OCI-LY3 (cell line): ENCODE measurements around the gene CALCR.

Experiments
- H2AFZ ChIP-seq: fragments of 200-600, 300-600 bp; shearing (Covaris generic); 2 replicates; pipeline ENCODE4 v1.6.0; 2014; ENCODE audit warnings: antibody characterized with exemption, low read depth, low read length
- H3K27ac ChIP-seq: fragments of 200-600, 300-600 bp; sonication (generic); 2 replicates; pipeline ENCODE4 v1.5.1; 2014; ENCODE audit warnings: mild to moderate bottlenecking, low read length, moderate library complexity, mixed read lengths
- H3K27me3 ChIP-seq: fragments of 200-600, 300-600 bp; sonication (generic); 2 replicates; pipeline ENCODE4 v1.6.1; 2014; ENCODE audit warnings: low read depth, low read length, mixed read lengths
- H3K36me3 ChIP-seq: fragments of 200-600, 300-600 bp; sonication (generic); replicated peaks from 2 replicates; pipeline ENCODE3; 2014; ENCODE audit warnings: low read depth, low read length, mixed read lengths
- H3K4me1 ChIP-seq: fragments of 300-600, 200-600 bp; sonication (generic); 2 replicates; pipeline ENCODE4 v1.6.1; 2014; ENCODE audit warnings: low read length, mixed read lengths
- H3K4me2 ChIP-seq: fragments of 200-600, 300-600 bp; sonication (generic); 2 replicates; pipeline ENCODE4 v1.6.1; 2014; ENCODE audit warnings: low read length, mixed read lengths
- H3K4me3 ChIP-seq: fragments of 300-600, 200-600 bp; sonication (generic); 2 replicates; pipeline ENCODE4 v1.5.1; 2014; ENCODE audit warnings: antibody characterized with exemption, mild to moderate bottlenecking, low read length, moderate library complexity
- H3K79me2 ChIP-seq: fragments of 300-600, 200-600 bp; shearing (Covaris generic); 2 replicates; pipeline ENCODE4 v1.6.1; 2014; ENCODE audit warnings: mild to moderate bottlenecking, low read length, mixed read lengths
- H3K9ac ChIP-seq: fragments of 300-600, 200-600 bp; shearing (Covaris generic); 2 replicates; pipeline ENCODE4 v1.6.0; 2014; ENCODE audit warnings: mild to moderate bottlenecking, low read length, moderate library complexity
- H3K9me3 ChIP-seq: fragments of 200-600, 300-600 bp; shearing (Covaris generic); 2 replicates; pipeline ENCODE4 v1.6.1; 2014; ENCODE audit warnings: low read length, mixed read lengths; ENCODE audit not compliant: insufficient read depth
- H4K20me1 ChIP-seq: fragments of 200-600, 300-600 bp; sonication (generic); 2 replicates; pipeline ENCODE4 v1.6.1; 2016; ENCODE audit warnings: low read length, mixed read lengths; ENCODE audit not compliant: insufficient read depth
- EZH2phosphoT487 ChIP-seq: fragments of 200-600 bp; shearing (Covaris generic); IDR thresholded peaks from 2 replicates; pipeline ENCODE4 v1.6.1; 2018; ENCODE audit warnings: antibody characterized with exemption, mixed run types, low read depth
- TF ChIP-seq, protein P1 (sequence below): fragments of 200-600, 300-600 bp; sonication (generic); IDR thresholded peaks from 2 replicates; pipeline ENCODE4 v1.5.1; 2014; ENCODE audit warnings: antibody characterized with exemption, low read length, low read depth

The CALCR gene

DNA sequence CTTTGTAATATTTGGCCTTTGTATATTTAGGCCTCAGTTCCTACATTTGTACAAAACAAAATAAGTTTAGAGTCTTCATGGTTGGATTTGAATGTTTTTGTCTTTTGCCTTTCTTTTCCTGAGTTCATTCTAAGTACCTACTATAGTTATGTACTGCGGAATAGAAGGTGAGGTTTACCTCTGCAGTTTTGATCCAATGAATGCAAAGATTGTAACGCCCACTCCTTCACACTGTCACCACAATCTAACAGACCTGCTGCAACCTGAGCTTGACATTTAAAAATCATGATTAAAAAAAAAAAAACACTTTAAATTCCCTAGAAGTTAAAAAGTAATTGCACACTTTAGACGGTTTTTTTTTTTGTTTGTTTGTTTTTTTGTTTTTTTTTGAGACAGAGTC lies 145.0 kb downstream of the CALCR start:
- Histone ChIP-seq H3K9ac (no peak overlapping the region), H3K27ac (no peak overlapping the region), H3K36me3 (no peaks in the 10 kb centered on the region), H3K4me2 (no peak overlapping the region), H2AFZ (no peak overlapping the region), H3K79me2 (no peaks in the 10 kb centered on the region), H3K9me3 (no peaks in the 10 kb centered on the region), H3K4me1 (0 out of 2 replicates have a peak, but pooled peaks cover 3% of the 10 kb centered on the region), H3K27me3 (no peaks in the 10 kb centered on the region), H3K4me3 (no peak overlapping the region), H4K20me1 (no peaks in the 10 kb centered on the region)
- no peak for TF ChIP-seq EZH2phosphoT487
- TF ChIP-seq, protein P1, sequence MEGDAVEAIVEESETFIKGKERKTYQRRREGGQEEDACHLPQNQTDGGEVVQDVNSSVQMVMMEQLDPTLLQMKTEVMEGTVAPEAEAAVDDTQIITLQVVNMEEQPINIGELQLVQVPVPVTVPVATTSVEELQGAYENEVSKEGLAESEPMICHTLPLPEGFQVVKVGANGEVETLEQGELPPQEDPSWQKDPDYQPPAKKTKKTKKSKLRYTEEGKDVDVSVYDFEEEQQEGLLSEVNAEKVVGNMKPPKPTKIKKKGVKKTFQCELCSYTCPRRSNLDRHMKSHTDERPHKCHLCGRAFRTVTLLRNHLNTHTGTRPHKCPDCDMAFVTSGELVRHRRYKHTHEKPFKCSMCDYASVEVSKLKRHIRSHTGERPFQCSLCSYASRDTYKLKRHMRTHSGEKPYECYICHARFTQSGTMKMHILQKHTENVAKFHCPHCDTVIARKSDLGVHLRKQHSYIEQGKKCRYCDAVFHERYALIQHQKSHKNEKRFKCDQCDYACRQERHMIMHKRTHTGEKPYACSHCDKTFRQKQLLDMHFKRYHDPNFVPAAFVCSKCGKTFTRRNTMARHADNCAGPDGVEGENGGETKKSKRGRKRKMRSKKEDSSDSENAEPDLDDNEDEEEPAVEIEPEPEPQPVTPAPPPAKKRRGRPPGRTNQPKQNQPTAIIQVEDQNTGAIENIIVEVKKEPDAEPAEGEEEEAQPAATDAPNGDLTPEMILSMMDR, result no peak

- Histone ChIP-seq H3K4me2 (no peak overlapping the region), H3K27me3 (no peaks in the 10 kb centered on the region), H4K20me1 (no peaks in the 10 kb centered on the region), H3K4me3 (no peak overlapping the region), H2AFZ (no peak overlapping the region), H3K79me2 (no peaks in the 10 kb centered on the region), H3K9me3 (no peaks in the 10 kb centered on the region), H3K4me1 (0 out of 2 replicates have a peak, but pooled peaks cover 3% of the 10 kb centered on the region), H3K36me3 (no peaks in the 10 kb centered on the region), H3K27ac (no peak overlapping the region), H3K9ac (no peak overlapping the region)
- TF ChIP-seq EZH2phosphoT487, result no peak
- TF ChIP-seq, protein P1, result no peak
These were observed 147.4 kb downstream of the CALCR start for GRCh38 chr7:93427107-93427506.

DNA sequence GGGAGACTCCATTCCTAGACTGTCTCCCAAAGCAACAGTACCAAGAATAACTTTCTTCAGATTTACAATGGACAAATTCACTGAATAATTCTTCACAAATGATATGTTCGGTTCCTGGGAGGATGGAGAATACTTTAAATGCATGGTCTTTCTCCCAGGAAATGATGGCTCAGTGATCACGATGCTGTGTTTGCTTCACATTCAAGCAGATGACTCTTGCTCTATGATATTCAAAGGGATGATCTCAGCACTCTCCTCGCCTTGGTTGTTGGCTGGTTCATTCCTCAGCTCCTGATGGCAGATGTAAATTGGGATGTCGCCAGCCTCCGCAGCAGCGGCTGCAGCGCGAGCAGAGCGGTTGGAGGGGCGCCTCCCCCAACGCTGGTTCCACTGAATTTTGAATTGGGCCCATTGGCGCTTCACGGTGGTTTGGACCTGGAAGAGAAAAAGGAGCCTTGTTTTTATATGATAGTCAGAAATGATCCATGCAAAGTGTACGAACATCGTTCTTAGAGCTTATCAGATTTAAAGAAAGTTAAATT lies 148.3 kb downstream of the CALCR start:
- TF ChIP-seq EZH2phosphoT487, result no peak
- TF ChIP-seq, protein P1, result no peak
- Histone ChIP-seq H3K9me3 (no peaks in the 10 kb centered on the region), H3K9ac (no peak overlapping the region), H3K4me1 (0 out of 2 replicates have a peak, but pooled peaks cover 3% of the 10 kb centered on the region), H4K20me1 (no peaks in the 10 kb centered on the region), H2AFZ (no peak overlapping the region), H3K27ac (no peak overlapping the region), H3K27me3 (no peaks in the 10 kb centered on the region), H3K4me3 (no peak overlapping the region), H3K36me3 (no peaks in the 10 kb centered on the region), H3K79me2 (no peaks in the 10 kb centered on the region), H3K4me2 (no peak overlapping the region)

DNA sequence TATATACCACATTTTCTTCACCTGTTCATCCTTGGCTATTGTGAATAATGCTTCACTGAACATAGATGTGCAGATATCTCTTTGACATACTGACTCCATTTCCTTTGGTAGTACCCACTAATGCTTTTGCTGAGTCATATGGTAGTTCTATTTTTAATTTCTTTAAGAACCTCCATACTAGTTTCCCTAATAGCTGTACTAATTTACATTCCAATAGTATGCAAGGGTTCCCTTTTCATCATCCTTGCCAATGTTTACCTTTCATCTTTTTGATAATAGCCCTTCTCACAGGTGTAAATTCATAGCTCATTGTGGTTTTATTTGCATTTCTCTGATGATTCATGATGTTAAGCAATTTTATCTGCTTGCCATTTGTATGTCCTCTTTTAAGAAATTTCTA lies 159.9 kb downstream of the CALCR start:
- H3K27ac ChIP-seq, result no peak overlapping the region
- H3K36me3 ChIP-seq, result no peaks in the 10 kb centered on the region
- H3K27me3 ChIP-seq, result 0 out of 2 replicates have a peak, but pooled peaks cover 3% of the 10 kb centered on the region
- no peaks in the 10 kb centered on the region for H3K9me3 ChIP-seq
- H2AFZ ChIP-seq, result no peak overlapping the region
- no peaks in the 10 kb centered on the region for H3K79me2 ChIP-seq
- no peaks in the 10 kb centered on the region for H4K20me1 ChIP-seq
- peaks cover 16% of the 10 kb centered on the region for H3K4me1 ChIP-seq
- H3K9ac ChIP-seq, result no peak overlapping the region
- H3K4me3 ChIP-seq, result no peak overlapping the region
- TF ChIP-seq EZH2phosphoT487, result no peak
- TF ChIP-seq, protein P1, result no peak
- H3K4me2 ChIP-seq, result no peak overlapping the region
